Measurements from ENCODE around the gene LMOD3. TPM values are rescaled to one million over a fixed set of nuclear protein-coding genes. Genes with fewer than 3 reads are reported as not detected.
A peak's percentile ranks its signal among the peaks of the same experiment; 100 is the strongest.

Gene LMOD3
- total RNA-seq, 1 donor from 2014 or later = 154 TPM

DNA sequence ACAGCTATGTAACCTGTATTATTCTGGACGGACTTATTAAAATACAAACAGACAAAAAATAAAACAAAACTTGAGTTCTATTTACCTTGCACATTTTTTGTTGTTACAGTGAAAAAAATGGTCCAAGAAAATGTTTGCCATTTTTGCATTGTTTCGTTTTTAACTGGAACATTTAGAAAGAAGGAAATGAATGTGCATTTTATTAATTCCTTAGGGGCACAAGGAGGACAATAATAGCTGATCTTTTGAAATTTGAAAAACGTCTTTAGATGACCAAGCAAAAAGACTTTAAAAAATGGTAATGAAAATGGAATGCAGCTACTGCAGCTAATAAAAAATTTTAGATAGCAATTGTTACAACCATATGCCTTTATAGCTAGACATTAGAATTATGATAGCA is 17.1 kb downstream of the LMOD3 start:
- TF ChIP-seq, protein P1, sequence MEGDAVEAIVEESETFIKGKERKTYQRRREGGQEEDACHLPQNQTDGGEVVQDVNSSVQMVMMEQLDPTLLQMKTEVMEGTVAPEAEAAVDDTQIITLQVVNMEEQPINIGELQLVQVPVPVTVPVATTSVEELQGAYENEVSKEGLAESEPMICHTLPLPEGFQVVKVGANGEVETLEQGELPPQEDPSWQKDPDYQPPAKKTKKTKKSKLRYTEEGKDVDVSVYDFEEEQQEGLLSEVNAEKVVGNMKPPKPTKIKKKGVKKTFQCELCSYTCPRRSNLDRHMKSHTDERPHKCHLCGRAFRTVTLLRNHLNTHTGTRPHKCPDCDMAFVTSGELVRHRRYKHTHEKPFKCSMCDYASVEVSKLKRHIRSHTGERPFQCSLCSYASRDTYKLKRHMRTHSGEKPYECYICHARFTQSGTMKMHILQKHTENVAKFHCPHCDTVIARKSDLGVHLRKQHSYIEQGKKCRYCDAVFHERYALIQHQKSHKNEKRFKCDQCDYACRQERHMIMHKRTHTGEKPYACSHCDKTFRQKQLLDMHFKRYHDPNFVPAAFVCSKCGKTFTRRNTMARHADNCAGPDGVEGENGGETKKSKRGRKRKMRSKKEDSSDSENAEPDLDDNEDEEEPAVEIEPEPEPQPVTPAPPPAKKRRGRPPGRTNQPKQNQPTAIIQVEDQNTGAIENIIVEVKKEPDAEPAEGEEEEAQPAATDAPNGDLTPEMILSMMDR (IDR thresholded peaks at IDR 0.05; ENCODE audit: borderline replicate concordance) = no peak
- intact Hi-C loops (cut with micrococcal nuclease) = no loop called here
- H3K4me3 ChIP-seq = no peak overlapping the region
- peaks cover 37% of the 10 kb centered on the region for H3K36me3 ChIP-seq
- DNase-seq = no peak
- H3K4me1 ChIP-seq = peaks cover 62% of the 10 kb centered on the region
- H3K9me3 ChIP-seq (replicated peaks) = no peaks in the 10 kb centered on the region
- H3K27me3 ChIP-seq (ENCODE audit: low read depth) = no peaks in the 10 kb centered on the region
- peak overlapping the region; percentile 80 for H3K27ac ChIP-seq (replicated peaks)

DNA sequence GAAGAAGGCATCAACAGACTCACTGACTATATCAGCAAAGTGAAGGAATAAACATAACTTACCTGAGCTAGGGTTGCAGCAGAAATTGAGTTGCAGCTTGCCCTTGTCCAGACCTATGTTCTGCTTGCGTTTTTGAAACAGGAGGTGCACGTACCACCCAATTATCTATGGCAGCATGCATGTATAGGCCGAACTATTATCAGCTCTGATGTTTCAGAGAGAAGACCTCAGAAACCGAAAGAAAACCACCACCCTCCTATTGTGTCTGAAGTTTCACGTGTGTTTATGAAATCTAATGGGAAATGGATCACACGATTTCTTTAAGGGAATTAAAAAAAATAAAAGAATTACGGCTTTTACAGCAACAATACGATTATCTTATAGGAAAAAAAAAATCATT is 17.8 kb downstream of the LMOD3 start:
- no peak overlapping the region for H3K4me3 ChIP-seq
- intact Hi-C loops (cut with micrococcal nuclease) = no loop called here
- TF ChIP-seq, protein P1 (IDR thresholded peaks at IDR 0.05; ENCODE audit: borderline replicate concordance) = no peak
- H3K4me1 ChIP-seq = peaks cover 69% of the 10 kb centered on the region
- no peak for DNase-seq
- peak overlapping the region; percentile 80 for H3K27ac ChIP-seq (replicated peaks)
- no peaks in the 10 kb centered on the region for H3K27me3 ChIP-seq (ENCODE audit: low read depth)
- H3K36me3 ChIP-seq = peaks cover 37% of the 10 kb centered on the region
- no peaks in the 10 kb centered on the region for H3K9me3 ChIP-seq (replicated peaks)

DNA sequence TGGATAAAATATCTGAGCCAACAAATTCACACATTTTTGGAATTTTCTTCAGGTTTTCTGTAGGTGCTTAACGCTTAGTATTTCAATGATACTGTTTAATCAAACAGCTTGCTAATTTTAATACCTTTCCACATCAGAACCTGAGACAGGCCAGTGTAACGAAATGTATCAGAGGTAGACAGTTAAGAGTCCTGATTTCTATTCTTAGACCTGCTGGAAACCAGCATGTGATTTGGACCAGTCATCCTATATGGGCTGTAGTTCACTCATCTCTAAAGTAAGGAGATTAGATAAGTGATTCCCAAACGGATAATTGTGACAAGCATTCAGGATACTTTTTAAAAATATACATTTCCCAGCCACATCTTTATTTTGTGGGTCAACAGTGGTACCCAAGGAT is 19.3 kb downstream of the LMOD3 start:
- Histone ChIP-seq H3K4me3 (no peak overlapping the region), H3K4me1 (peaks cover 81% of the 10 kb centered on the region), H3K27me3 (ENCODE audit: low read depth) (no peaks in the 10 kb centered on the region), H3K9me3 (replicated peaks) (no peaks in the 10 kb centered on the region), H3K27ac (replicated peaks) (peak overlapping the region; percentile 80), H3K36me3 (peaks cover 32% of the 10 kb centered on the region)
- TF ChIP-seq, protein P1 (IDR thresholded peaks at IDR 0.05; ENCODE audit: borderline replicate concordance) = no peak
- DNase-seq = no peak
- intact Hi-C loops (cut with micrococcal nuclease) = no loop called here

DNA sequence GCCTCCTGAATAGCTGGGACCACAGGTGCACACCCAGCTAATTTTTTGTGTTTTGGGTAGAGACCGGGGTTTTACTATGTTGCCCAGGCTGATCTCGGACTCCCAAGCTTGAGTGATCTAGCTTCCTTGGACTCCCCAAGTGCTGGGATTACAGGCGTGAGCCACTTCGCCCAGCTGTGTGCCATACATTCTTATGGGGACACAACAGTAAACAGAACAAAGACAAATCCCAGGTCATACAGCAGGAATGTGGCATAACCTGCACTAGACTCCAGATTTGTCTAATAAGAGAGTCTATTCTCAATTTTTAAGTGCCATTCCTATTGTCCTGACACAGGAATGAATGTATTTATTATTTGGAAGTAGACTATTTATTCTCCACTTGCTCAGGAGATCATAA is 20.0 kb downstream of the LMOD3 start:
- H3K27me3 ChIP-seq (ENCODE audit: low read depth) = no peaks in the 10 kb centered on the region
- peaks cover 88% of the 10 kb centered on the region for H3K4me1 ChIP-seq
- intact Hi-C loops (cut with micrococcal nuclease) = no loop called here
- peaks cover 32% of the 10 kb centered on the region for H3K36me3 ChIP-seq
- H3K27ac ChIP-seq (replicated peaks) = peak overlapping the region; percentile 80
- no peaks in the 10 kb centered on the region for H3K9me3 ChIP-seq (replicated peaks)
- DNase-seq = no peak
- no peak overlapping the region for H3K4me3 ChIP-seq
- TF ChIP-seq, protein P1 (IDR thresholded peaks at IDR 0.05; ENCODE audit: borderline replicate concordance) = no peak

DNA sequence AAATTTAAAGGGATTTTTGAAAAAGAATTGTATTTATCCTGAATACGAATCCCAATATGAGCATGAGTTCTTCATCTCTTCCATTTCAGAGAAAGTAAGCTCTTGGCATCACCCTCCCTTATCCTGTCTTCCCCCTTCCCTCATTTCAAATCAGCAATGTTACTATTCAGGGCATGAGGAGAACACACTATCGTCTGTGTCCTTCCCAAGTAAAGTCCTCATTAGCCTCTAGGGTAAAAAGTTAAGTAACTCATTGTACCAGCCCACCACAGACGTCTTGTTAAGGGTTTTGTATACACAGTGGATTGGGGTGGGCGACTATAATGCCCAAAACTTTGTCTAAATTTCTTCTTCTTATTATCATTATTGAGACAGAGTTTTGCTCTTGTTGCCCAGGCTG is 22.8 kb downstream of the LMOD3 start:
- TF ChIP-seq, protein P1 (IDR thresholded peaks at IDR 0.05; ENCODE audit: borderline replicate concordance) = no peak
- Histone ChIP-seq H3K27ac (replicated peaks) (peak overlapping the region; percentile 80), H3K36me3 (peaks cover 37% of the 10 kb centered on the region), H3K9me3 (replicated peaks) (no peaks in the 10 kb centered on the region), H3K27me3 (ENCODE audit: low read depth) (no peaks in the 10 kb centered on the region), H3K4me1 (peaks cover 97% of the 10 kb centered on the region), H3K4me3 (no peak overlapping the region)
- no peak for DNase-seq
- intact Hi-C loops (cut with micrococcal nuclease) = no loop called here

Data from left ventricle myocardium inferior (tissue), 1 donor.